PFSK-1 (cell line): Measurements from ENCODE around the gene TMEM242.

Source experiments
- FOXP2 ChIP-seq: optimal IDR thresholded peaks from 2 replicates; pipeline ENCODE3; 2011; ENCODE audit warnings: borderline replicate concordance, control low read depth, inconsistent platforms; ENCODE audit not compliant: insufficient read depth; ENCODE audit errors: extremely low read length, extremely low read depth
- POLR2AphosphoS5 ChIP-seq: IDR thresholded peaks from 2 replicates; pipeline ENCODE4 v1.6.1; 2012; ENCODE audit warnings: low read depth, mild to moderate bottlenecking, control low read depth, low read length, moderate library complexity
- SIN3A ChIP-seq: IDR thresholded peaks from 2 replicates; pipeline ENCODE4 v1.6.1; 2012; ENCODE audit warnings: mild to moderate bottlenecking, low read length, moderate library complexity, borderline replicate concordance; ENCODE audit not compliant: insufficient read depth
- TAF1 ChIP-seq: IDR thresholded peaks from 2 replicates; pipeline ENCODE4 v1.6.1; 2012; ENCODE audit warnings: low read length, control low read depth, borderline replicate concordance; ENCODE audit not compliant: insufficient read depth
- TF ChIP-seq, protein P1 (sequence below), 2 experiments: IDR thresholded peaks; 2 replicates each; pipeline versions ENCODE4 v1.6.1 to v1.8.0; 2011 to 2012; ENCODE audit warnings: low read depth in 2 of 2, low read length in 2 of 2, control low read depth in 1 of 2, inconsistent platforms in 1 of 2, mild to moderate bottlenecking in 1 of 2, moderate library complexity in 1 of 2; ENCODE audit not compliant: insufficient read depth in 1 of 2

TMEM242 gene

DNA sequence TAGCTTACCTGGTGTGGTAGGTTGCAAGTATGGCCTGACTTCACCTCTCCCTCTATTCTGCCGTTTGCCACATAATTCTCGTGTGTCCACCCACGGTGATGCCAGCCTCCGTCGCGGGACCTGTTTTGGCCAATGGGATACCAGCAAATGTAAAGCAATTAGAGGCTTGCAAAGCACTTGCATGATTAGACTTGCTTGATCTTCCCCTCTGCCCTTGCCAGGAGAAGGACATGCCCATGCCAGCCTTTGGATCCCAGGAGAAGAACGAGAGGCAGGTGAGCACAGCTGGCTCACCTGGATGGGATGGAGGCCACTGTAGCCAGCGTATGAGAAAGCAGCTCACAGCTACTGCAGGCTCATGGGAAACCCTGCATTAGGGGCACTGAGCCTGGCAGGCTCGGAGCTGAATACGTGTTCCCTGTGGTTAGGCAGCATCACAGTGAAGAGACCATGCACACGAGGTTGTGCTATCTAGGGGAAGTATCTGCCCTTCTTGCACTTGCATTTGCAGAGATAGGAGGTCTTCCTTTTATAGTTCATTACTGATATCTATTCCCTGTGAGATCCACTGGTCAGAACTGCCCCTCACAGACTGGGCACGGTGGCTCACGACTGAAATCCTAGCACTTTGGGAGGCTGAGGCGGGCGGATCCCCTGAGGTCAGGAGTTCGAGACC lies 62.4 kb downstream of the TMEM242 start:
- TF ChIP-seq TAF1 (no peak), POLR2AphosphoS5 (no peak), FOXP2 (no peak), SIN3A (no peak)
- TF ChIP-seq, protein P1, sequence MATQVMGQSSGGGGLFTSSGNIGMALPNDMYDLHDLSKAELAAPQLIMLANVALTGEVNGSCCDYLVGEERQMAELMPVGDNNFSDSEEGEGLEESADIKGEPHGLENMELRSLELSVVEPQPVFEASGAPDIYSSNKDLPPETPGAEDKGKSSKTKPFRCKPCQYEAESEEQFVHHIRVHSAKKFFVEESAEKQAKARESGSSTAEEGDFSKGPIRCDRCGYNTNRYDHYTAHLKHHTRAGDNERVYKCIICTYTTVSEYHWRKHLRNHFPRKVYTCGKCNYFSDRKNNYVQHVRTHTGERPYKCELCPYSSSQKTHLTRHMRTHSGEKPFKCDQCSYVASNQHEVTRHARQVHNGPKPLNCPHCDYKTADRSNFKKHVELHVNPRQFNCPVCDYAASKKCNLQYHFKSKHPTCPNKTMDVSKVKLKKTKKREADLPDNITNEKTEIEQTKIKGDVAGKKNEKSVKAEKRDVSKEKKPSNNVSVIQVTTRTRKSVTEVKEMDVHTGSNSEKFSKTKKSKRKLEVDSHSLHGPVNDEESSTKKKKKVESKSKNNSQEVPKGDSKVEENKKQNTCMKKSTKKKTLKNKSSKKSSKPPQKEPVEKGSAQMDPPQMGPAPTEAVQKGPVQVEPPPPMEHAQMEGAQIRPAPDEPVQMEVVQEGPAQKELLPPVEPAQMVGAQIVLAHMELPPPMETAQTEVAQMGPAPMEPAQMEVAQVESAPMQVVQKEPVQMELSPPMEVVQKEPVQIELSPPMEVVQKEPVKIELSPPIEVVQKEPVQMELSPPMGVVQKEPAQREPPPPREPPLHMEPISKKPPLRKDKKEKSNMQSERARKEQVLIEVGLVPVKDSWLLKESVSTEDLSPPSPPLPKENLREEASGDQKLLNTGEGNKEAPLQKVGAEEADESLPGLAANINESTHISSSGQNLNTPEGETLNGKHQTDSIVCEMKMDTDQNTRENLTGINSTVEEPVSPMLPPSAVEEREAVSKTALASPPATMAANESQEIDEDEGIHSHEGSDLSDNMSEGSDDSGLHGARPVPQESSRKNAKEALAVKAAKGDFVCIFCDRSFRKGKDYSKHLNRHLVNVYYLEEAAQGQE (IDR thresholded peaks at IDR 0.05; ENCODE audit: insufficient read depth in 1 of 2, low read depth in 2 of 2, low read length in 2 of 2): no peak

DNA sequence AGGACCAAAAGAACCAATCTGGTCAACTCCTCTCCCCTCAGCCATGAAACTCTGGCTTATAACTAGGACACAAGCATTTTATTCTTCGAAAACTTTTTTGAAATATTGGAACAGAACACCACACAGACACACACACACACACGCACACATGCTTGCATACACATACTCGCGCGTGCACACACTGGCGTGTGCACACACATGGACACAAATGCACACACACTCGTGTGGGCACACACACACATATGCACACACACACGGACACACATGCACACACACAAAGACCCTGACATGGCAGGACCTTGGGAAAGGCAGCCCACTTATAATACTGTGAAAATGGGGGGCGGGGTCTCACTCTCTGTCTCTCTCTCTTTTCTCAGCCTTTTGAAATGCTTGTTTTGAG lies 63.9 kb downstream of the TMEM242 start:
- TF ChIP-seq, protein P1 (IDR thresholded peaks at IDR 0.05; ENCODE audit: insufficient read depth in 1 of 2, low read depth in 2 of 2, low read length in 2 of 2): no peak
- TF ChIP-seq POLR2AphosphoS5 (no peak), TAF1 (no peak), FOXP2 (no peak), SIN3A (no peak)

DNA sequence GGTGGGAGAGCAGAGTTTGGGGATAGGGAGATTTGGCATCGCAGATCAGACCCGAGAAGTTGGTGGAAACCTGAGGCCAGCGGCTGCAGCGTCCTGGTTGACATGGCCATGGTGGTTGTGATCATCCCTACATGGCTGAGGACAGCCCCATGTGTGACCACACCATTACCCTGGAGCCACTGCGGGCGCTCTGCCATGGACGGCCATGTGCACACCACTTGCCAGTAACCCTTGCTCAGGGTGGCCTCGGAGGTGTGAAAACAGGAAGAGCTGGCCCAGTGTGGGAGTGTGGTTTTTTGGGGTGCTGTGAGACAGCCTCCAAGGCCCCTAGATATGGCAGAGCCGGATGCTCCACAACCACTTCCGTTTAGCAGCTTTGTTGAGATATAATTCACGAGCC lies 64.4 kb downstream of the TMEM242 start:
- TF ChIP-seq FOXP2 (no peak), SIN3A (no peak), TAF1 (no peak), POLR2AphosphoS5 (no peak)
- TF ChIP-seq, protein P1 (IDR thresholded peaks at IDR 0.05; ENCODE audit: insufficient read depth in 1 of 2, low read depth in 2 of 2, low read length in 2 of 2): no peak

DNA sequence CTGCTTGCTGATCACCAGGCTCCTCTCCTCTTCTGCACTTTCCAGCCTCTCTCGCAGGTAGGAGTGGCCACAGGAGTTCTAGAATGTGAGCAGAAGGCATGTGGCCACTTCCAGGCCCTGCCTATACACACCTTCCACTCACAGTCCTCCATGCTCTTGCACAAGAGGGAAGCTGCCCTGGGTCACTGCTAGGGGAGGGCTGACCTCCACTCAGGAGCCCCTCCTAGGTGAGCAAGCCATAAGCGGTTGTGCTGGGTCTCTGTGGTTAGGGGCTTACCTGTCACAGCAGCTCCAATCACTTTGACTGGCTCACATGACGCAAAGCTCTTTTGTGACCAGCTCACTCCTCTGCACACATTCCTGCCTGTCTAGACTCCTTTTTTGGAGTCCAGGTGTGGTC lies 68.2 kb downstream of the TMEM242 start:
- TF ChIP-seq FOXP2: no peak
- TF ChIP-seq, protein P1 (IDR thresholded peaks at IDR 0.05; ENCODE audit: insufficient read depth in 1 of 2, low read depth in 2 of 2, low read length in 2 of 2): no peak
- no peak for TF ChIP-seq POLR2AphosphoS5
- no peak for TF ChIP-seq TAF1
- no peak for TF ChIP-seq SIN3A

DNA sequence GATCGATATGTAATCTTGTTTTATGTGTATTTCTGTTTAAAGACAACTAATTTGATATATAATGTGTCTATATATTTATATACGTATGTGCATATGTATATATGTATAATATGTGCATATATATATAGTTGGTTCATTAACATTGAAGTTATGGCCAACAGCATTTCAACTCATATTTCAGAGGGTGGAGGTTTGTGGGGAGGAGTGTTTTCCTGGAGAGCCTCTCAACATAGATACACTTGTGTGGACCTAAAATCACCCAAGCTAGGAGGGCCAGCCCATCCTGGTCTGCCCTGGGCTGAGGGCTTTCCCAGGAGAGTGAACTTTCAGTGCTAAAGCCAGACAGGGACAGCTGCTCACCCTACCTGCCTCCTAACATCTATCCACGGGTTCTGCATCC lies 68.8 kb downstream of the TMEM242 start:
- no peak for TF ChIP-seq FOXP2
- TF ChIP-seq POLR2AphosphoS5: no peak
- no peak for TF ChIP-seq SIN3A
- no peak for TF ChIP-seq TAF1
- TF ChIP-seq, protein P1 (IDR thresholded peaks at IDR 0.05; ENCODE audit: insufficient read depth in 1 of 2, low read depth in 2 of 2, low read length in 2 of 2): no peak
